ENCODE results near the gene HSPG2. TPM values are rescaled to one million over a fixed set of nuclear protein-coding genes. Genes with fewer than 3 reads are reported as not detected.
A peak's percentile ranks its signal among the peaks of the same experiment; 100 is the strongest.
"Not testable (repeated sequence)": the region's sequence is repeated elsewhere in the genome, so short reads cannot be mapped to it uniquely, and the experiment has no call there.

HSPG2 gene
- total RNA-seq, 1 donor from 2014 or later, result 263 TPM

DNA sequence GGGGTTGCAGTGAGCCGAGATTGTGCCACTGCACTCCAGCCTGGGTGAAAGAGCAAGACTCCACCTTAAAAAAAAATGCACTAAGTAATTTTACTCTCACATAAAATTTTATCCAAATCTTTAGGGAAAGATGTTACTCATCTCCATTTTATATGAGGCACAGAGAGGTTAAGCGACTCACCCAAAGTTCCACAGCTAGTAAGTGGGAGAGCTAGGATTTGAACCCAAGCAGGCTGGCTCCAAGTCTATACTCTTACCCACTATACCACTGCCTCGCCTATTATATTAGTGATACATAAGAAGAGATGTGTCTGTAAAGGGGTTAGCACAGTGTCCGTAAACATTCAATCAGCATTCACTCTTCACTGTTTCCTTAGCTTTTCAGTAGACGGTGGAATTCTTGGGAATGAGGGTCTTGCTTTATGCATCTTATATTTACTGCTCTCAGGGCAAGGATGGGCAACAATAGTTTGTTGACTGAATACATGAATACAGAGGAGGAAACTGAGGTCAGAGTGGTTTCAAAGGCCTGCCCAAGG is 109.9 kb downstream of the HSPG2 start:
- DNase-seq, result no peak
- intact Hi-C loops (cut with DNase I), result no loop called here
- no peak for ATAC-seq (ENCODE audit: poor library complexity)

DNA sequence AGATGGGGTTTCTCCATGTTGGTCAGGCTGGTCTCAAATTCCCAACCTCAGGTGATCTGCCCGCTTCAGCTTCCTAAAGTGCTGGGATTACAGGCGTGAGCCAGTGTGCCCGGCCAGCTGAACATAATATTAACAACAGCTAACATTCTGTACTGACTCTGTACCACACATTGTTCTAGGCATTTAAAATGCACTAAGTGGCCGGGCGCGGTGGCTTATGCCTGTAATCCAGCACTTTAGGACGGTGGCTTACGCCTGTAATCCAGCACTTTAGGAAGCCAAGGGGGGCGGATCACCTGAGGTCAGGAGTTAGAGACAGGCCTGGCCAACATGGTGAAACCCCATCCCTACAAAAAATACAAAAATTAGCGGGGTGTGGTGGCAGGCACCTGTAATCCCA is 110.4 kb downstream of the HSPG2 start:
- DNase-seq; intact Hi-C loops (cut with DNase I); ATAC-seq (ENCODE audit: poor library complexity): not testable (repeated sequence)

DNA sequence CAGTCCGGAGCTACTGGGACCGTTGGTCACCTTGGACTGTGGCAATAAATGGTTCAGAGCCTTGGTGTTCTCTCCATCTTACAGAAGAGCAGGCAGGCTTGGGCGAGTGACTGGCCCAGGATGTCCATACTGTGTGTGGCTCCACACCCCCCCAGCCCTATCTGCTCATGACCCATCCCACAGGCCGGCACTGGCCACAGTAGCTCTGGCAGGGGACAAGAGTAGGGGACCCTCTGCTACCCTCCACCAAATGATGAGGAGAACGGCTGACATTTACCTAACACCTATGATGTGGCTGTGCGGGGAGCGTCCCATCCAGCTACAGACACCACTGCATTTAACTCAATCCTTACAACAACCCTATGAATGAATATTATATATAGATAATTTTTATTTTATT is 111.7 kb downstream of the HSPG2 start:
- intact Hi-C loops (cut with DNase I), result no loop called here
- no peak for ATAC-seq (ENCODE audit: poor library complexity)
- no peak for DNase-seq

DNA sequence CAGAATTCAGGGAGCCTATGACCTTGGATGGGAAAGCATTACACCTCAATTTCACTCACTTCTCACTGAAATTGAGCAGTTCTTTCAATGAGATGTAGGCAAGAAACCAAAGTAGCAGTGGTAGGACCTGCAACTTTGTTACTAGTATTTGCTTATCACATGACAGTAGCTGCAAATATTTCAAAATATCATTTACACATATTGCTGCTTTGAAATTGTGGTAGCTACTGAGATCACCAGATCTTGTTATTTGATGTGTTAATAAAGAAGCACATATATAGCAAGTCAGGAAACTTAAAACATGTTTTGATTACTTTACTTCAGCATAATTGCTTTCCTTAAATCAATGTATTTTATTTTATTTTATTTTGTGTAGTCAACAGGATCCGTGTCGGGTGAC is 112.2 kb downstream of the HSPG2 start:
- ATAC-seq (ENCODE audit: poor library complexity), result no peak
- no peak for DNase-seq
- intact Hi-C loops (cut with DNase I), result no loop called here

DNA sequence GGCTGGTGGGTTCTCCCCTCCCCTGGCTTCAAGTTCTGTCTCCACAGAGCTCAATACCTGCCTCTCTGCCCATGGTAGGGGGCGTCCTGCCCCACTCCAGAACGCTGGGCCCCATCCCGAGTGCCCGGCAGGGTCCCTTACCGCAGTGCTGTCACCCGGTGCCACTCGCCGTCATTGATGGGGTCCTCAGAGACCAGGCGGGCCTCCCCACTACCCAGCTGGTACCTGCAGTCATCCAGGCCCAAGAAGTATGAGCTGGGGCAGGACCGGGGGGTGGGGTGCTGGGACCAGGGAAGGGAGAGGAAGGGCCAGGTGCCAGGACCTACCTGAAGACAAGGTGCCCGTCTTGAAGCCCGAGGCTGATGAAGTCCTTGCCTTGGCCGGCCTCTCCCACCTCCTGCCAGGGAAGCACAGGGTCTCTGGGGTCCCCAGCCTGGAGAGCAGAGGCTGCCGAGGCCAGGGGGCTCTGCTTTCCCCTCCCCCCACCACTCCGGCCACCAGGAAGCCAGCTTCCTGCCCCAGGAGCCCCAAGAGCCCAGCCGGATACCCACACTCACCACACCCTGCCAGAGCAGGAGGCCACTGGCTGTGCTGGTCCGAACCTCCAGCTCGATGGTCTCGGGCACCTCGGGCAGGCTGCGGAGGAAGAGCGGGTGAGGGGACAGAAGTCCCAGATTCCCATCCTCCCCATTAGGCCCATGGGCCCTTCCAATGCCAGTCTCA is 113.0 kb downstream of the HSPG2 start:
- DNase-seq (no peak), ATAC-seq (ENCODE audit: poor library complexity) (no peak)
- intact Hi-C loops (cut with DNase I), result no loop called here

DNA sequence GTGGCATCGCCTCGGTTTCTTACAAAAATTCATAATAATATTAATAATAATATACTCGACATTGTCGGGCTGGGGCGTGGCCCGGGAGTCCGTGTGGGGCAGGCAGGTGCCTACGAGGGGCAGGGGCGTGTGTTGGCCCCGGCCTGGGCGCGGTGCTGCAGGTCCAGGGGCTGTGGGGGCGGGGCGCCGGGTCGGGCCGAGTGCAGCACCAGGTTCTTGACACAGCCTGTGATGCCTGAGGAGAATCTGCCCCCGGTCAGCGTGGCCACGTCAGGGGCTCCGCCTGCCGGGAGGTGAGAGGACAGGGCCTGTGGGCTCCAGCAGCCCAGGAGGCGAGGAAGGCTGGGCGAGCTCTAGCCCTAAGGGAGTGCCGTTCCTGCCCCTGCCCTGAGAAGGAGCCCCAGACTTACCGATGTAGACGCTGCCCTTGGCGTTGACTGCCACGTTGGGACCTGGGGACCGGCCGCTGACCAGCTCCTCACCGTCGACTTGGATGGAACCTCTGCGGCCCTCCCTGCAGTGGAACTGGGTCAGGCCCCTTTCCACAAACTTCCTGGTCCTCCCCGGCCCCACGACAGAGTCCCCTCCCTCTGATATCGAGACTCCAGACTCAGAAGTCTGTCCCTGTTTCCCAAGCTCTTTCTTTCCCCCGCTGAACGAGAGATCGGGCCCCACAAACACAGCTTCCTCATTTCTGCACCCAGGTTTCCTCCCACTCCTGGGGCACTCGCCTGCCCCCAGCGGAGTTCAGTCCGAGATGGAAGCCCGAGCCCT is 113.7 kb downstream of the HSPG2 start:
- DNase-seq (no peak), ATAC-seq (ENCODE audit: poor library complexity) (no peak)
- intact Hi-C loops (cut with DNase I), result no loop called here

DNA sequence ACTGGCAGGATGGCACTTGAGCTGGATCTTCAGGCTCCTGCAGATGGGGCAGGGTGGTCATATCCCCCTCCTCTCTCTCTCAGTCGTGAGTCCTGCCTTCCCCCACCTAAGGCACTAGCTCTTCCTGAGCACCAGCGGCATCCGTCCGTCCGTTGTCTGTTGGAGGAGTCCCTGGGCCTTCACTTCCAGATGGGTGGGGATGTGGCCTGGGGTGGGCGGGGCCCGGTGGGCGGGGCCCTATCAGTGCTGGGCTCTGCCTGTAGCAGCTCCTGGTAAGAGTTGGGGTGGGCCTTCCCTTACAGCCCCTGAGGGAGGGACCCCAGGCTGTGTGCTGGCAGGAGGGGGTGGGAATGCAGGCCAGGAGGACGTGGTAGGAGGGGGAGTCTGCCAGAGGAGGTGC is 114.8 kb downstream of the HSPG2 start:
- DNase-seq, result no peak
- intact Hi-C loops (cut with DNase I), result no loop called here
- ATAC-seq (ENCODE audit: poor library complexity), result peak; percentile 32

DNA sequence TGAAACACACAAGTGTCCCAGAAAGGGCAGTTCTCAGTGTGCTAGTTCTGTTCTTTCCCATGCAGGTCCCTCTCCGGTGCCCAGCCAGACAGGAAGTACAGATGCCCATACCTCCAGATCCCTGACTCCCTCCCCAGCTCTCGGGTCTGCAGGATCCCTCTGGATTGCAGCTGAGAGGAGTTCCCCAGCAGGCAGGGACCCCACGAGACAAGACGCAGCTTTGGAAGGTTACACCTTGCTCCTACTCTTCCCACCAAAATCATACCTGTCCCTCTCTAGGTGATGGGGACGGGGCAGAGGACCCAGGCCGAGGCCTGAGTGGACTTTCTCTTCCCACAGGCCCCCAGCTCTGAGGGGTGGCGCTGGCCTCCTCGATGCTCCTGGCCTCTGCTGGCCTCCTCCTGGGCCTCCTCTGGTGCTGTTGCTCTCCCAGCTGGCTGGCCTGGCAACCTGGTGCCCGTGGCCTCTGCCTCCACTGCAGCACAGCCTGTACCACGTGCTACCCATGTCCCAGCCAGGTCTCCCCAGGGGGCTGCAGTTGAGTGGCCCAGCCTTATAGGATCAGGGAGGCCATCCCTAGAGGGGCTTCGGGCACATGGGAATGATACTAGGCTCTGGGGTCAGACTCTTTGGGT is 115.6 kb downstream of the HSPG2 start:
- DNase-seq (no peak), ATAC-seq (ENCODE audit: poor library complexity) (no peak)
- intact Hi-C loops (cut with DNase I), result no loop called here

DNA sequence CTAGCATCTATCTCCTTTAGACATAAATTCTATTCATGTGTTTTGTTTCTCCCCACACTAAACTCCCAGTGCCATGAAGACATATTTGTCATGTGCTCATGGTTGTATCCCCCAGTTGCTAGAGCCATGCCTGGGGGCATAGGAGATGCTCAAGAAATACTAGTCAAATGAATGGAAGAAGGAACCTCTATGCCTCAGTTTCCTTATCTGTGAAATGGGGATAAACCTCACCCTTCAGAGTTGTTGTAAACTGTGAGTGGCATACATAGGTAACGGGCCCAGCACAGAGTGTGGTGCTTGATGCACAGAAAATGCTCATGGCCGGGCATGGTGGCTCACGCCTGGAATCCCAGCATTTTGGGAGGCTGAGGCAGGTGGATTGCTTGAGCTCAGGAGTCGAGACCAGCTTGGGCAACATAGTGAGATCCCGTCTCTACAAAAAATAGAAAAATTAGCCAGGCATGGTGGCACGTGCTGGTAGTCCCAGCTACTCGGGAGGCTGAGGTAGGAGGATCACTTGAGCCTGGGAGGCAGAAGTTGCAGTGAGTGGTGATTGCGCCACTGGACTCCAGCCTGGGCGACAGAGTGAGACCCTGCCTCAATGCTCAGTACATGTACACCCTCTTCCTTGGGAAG is 116.4 kb downstream of the HSPG2 start:
- intact Hi-C loops (cut with DNase I), result no loop called here
- DNase-seq (no peak), ATAC-seq (ENCODE audit: poor library complexity) (no peak)

DNA sequence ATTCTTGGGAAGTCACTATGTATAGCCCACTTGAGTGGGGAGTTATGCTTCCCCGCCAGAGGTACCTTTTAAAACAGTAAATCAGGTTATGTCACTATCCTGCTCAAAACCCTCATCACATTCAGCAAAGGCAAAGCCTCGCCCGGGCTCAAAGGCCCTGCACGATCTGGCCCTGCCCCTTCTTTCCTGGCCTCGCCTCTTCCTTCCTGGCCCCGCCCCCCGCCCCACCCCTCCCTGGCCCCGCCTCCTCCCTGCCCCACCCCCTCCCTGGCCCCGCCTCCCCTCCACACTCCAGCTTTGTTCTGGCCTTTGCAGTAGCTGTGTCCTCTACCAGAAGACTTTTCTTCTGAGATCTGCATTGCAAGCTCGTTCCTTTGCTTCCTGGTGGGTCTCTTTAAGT is 118.5 kb downstream of the HSPG2 start:
- DNase-seq, result peak; percentile 59

DNA sequence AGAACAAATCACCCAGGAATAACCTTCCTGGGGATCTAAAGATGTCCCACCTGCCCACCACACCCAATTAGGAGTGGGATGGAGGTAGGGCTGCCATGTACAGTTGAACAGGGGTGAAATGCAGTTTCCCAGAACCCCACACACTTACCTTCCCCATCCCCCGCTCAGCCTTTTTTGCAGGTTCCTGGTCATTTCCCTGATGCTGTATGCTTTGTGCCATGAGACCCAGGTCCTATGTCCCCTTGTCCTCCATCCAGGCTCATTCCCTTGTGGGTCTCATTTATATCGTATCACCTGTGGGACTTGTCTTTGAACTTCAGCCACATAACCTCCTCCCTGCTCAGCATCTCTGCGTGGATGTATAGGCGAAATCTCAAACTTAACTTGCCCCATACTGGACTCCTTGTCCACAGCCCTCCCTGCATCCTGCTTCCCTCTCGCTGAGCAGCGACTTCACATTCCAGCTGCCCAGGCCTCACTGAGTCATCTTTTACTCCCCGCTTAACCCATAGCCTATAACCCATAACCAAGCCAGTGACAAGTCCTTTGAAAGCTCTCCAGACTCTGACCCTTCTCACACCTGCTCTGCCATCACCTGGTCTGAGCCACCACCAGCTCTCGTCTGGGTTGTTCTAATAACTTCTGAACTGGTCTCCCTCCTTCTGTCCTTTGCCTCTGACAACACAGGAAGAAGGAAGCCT is 120.4 kb downstream of the HSPG2 start:
- intact Hi-C loops (cut with DNase I), result no loop called here
- DNase-seq (no peak), ATAC-seq (ENCODE audit: poor library complexity) (no peak)

More for the DNA sequence above, 118.5 kb downstream of the HSPG2 start:
- intact Hi-C loops (cut with DNase I), result no loop called here
- no peak for ATAC-seq (ENCODE audit: poor library complexity)

DNA sequence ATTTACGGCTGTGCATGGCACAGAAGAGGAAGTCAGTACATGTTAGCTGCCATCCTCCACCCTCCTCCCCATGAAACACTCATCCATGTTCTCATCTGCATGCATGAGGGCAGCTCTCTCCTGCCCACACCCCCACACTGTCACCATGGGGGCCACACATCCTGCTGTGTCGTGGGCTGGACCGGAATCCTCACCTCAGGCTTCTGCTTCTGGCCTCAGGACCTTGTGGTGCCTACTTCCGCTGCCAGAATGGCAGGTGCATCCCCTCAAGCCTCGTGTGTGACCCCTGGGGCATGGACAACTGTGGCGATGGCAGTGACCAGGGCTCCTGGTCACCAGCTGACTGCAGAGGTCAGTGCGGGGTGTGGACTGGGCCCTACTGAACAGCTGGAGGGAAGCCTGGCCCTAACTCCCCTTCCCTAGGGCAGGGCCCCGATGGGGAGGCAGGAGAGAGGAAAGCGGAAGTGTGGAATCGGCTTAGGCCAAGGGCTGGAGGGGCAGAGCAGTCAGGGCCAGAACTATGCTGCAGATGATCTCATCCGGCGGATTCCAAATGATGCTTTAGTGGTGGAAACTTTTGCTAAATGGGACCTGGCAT is 121.3 kb downstream of the HSPG2 start:
- ATAC-seq (ENCODE audit: poor library complexity) (peak; percentile 16), DNase-seq (peak; percentile 45)

DNA sequence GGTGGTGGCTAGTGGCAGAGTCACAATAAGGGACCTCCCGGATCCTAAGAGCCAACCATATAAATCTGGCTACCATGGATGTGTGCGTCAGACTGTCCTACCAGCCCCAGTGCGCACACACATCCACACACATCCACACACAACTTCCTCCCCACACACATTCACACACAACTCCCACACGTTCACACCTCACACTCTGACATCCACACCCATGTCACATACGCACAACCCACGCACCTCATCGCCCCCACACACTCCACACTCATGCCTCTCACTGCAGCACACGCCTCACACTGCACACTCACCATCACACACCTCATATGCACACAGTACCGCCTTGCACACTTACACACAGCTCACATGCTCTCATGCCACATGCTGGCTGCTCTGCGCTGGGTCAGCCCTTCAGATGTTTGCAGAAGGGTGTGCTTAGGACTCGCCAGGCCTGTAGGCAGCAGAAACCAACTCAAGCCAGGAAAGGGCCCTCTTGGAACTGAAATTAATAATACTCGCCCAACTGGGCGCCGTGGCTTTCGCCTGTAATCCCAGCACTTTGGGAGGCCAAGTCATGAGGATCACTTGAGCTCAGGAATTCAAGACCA is 122.0 kb downstream of the HSPG2 start:
- ATAC-seq (ENCODE audit: poor library complexity), result no peak

More for the DNA sequence above, 121.3 kb downstream of the HSPG2 start:
- intact Hi-C loops (cut with DNase I), result no loop called here

DNA sequence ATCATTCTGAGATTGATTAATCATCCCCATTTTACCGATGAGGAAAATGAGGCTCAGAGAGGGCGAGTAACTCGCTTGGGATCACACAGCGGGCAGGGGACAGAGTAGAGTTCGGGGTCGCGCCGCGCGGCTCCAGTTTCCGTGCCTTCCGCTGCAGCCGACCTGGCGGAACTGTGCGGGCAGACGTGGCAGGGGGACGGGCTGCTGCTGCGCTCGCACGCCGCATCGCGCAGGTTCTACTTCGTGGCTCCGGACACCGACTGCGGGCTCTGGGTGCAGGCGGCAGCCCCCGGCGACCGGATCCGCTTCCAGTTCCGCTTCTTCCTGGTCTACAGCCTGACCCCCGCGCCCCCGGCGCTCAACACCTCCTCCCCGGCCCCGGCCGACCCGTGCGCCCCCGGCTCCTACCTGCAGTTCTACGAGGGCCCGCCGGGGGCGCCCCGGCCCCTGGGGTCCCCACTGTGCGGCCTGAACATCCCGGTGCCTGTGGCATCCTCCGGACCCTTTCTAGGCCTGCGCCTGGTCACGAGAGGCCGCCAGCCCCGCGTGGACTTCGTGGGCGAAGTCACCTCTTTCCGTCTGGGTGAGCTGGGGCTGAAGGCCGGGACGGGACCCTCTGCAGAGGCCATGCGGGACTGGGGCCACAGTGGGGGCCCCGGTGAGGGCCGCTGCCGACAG is 122.7 kb downstream of the HSPG2 start:
- peak; percentile 49 for DNase-seq
- peak; percentile 49 for ATAC-seq (ENCODE audit: poor library complexity)
- intact Hi-C loops (cut with DNase I), result no loop called here

More for the DNA sequence above, 122.0 kb downstream of the HSPG2 start:
- no peak for DNase-seq
- intact Hi-C loops (cut with DNase I), result no loop called here

DNA sequence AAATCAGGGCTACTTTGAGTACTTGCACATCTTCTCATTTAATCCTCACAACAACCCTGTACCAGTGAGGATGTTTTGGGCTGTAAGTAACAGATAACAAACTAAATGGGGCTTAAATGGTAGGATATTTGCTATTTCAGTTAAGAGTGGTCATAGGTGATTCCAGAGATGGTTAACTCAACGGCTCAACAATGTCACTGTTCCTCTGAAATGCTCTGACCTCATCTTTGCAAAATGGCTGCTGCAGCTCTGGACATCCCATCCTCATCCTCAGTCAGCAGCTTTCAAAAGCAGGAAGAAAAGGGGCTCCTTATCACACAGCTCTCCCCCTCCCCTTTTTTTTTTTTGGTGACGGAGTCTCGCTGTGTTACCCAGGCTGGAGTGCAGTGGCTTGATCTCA is 123.6 kb downstream of the HSPG2 start:
- DNase-seq (no peak), ATAC-seq (ENCODE audit: poor library complexity) (no peak)
- intact Hi-C loops (cut with DNase I), result no loop called here

DNA sequence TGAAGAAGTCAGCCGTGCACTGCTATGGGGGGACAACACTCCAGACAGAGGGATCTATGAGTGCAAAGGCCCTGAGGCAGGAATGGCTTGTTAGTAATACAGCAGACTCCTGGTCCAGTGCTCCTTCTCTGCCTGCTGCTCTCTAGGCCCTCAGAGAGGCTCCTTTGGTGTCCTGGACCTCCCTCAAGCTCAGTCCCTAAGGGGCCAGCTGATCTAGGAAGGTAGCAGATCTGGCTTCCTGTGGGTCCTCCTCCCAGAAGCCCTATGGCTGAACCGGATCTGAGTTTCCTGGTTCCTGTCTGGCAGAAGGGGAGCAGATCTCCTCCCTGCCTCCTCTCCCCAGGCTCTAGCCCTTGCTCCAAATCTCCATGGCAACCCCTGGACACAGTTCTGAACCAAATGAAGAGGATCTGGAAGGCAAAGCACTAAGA is 125.2 kb downstream of the HSPG2 start, which contains the start of gene LDLRAD2:
Gene LDLRAD2, plus strand, starts transcription at position 391 of the 431 bp plus-strand sequence. CDS start 187 bp downstream, outside the sequence.
- intact Hi-C loops (cut with DNase I), result no loop called here
- ATAC-seq (ENCODE audit: poor library complexity) (no peak), DNase-seq (no peak)

DNA sequence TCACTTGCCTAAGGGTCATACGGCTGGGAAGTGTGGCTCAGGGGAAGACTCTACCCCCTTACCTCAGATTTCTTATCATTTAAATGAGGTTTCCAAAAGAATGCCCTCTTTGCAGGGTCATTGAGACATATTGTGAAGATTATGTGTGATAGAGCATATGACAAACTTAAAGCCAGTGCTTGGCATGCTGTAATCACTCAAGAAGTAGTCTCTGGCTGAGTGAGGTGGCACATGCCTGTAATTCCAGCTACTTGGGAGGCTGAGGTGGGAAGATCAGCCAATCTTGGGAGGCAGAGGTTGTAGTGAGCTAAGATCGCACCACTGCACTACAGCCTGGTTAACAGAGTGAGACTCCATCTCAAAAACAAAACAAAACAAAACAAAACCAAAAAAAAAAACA is 132.6 kb downstream of the HSPG2 start:
- ATAC-seq (ENCODE audit: poor library complexity) (no peak), DNase-seq (no peak)
- intact Hi-C loops (cut with DNase I), result no loop called here
